Measurements from ENCODE around the gene RIT2.
"Not testable (repeated sequence)": the region's sequence is repeated elsewhere in the genome, so short reads cannot be mapped to it uniquely, and the experiment has no call there.

The RIT2 gene

DNA sequence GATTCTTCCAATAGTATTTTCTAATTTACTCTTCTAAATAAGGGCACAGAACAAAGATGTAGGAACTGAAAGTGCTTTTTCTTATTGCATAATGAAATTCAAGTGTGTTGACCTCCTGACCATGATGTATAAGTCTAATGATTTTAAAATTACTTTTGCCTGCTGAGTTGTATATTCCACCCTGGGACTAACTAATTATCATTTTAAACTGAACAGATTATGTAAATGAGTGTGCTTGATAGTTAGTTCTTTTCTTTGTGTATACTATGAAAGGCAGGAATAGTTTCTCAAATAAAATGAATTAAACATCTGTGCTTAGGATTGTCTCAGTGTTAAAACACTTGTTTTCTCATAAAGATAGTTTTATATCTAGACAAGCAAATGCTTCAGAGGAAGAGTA lies 284.5 kb downstream of the RIT2 start:
- DNase-seq (ENCODE audit: low read depth), result no peak

DNA sequence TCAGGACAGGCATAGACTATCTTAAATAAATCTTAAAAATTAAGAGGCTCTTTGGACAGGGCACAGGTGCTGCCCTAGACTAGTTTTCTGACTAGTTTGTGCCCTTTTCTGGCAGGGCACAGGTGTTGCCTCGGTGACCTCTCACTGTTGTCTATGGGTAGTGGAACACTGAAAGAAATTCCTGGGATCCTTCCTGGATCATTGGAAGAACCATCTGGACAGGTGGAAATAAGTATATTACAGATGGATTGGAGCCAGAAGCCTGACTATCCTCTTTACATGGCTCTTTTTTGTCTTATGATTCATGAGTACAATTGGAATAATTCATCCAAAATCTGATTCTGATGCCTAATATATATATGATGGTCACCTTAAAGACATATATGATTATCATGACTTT lies 286.6 kb downstream of the RIT2 start:
- no peak for DNase-seq (ENCODE audit: low read depth)

DNA sequence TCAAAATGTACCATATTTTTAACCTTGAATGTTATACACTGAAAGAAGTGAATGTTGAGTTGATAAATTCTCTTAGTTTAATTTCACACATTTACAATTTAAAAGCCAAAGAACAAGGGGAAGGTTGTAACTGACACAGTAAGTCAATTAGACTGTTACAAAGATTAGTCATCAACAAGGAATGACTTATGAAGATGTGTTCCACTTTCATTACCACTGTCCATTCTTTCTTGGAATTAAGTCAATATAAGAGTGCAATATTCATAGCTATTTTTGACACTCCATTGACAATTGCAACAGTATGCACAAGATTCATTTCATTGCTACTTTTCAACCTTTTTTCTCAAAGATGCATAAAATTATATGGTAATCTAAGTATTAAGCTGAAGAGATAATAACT lies 291.3 kb downstream of the RIT2 start:
- DNase-seq (ENCODE audit: low read depth), result no peak

DNA sequence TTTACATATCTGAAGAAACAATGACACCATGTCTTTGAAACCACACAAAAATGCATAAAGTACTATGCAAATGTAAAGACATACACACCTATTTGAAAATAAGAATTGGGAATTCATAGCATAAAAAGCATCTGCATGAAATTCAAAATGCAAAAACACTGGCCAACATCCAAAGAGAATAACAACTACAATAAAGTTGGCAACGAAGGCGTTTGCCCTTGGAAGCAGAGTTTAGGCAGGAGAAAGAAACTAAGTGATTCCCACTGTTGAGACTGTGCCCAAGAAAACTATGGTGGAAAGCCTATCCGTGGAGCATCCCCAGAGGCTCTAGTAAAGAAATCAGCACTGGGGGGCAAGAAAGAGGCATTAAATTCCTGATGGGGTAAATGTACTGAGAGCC lies 292.8 kb downstream of the RIT2 start:
- no peak for DNase-seq (ENCODE audit: low read depth)

DNA sequence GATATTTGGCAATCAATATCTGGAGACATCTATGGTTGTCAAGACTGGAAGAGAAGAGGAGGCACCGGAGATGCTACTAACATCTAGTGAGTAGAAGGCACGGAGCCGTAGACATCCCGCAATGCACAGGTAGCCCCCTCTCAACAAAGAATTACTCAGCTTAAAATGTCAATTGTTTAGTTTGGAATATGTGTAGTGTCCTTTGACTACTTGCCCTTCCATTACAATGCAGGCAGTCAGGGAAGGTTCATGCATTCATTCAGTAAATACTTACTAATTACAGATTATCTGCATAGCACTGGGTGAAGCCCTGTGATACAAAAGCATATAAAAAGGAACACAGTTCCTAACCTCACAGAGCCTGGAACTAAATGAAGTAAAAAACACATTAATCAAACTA lies 294.0 kb downstream of the RIT2 start:
- DNase-seq (ENCODE audit: low read depth), result no peak

DNA sequence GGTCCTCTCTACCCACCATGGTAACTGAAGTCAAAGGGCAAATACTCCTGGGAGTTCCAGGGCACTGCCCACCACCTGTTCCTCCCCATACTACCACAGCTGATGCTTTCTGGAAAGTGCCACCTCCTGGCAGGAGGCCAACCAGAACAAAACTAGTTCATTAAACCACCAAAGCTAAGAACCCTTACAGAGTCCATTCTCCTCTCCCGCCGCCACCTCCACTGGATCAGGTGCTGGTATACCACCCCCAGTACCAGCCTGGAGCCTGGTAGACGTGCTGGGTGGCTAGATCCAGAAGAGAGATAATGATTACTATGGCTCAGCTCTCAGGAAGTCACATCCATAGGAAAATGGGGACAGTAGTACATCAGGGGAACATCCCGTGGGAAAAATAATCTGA lies 300.9 kb downstream of the RIT2 start:
- DNase-seq (ENCODE audit: low read depth), result no peak

DNA sequence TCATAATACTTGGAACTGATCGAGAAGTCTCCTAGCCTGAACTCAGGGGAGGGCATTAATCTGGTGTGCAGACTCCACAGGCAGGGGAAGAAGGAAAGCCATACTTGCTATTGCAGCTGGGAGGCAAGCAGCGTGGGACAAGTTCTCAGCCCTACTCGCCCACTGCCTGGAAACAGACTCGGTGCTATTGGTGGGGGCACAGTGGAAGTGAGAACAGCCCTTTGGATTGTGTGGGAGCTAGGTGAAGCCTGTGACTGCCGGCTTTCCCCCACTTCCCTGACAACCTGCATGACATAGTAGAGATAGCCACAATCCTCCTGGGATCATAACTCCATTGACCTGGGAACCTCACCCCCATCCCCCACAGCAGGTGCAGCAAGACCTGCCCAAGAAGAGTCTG lies 301.3 kb downstream of the RIT2 start:
- DNase-seq (ENCODE audit: low read depth), result no peak

DNA sequence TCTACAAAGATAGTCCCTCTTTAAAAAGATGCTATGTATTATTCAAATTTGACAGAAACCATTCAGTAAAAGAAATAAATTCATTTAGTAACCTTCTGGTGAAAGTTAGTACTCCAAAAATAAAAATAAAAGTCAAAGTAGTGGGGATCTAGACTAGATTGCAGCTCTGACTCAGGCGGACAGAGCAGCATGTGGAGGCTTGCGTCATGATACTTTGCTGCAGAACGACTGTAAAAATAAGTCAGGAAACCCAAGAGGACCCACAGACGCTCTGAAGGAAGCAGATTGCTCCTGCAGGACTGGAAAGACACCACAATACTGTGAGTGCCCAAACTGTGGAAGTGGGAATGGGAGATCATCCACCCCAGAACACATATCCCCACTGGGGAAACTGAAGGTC lies 301.9 kb downstream of the RIT2 start:
- DNase-seq (ENCODE audit: low read depth), result no peak

DNA sequence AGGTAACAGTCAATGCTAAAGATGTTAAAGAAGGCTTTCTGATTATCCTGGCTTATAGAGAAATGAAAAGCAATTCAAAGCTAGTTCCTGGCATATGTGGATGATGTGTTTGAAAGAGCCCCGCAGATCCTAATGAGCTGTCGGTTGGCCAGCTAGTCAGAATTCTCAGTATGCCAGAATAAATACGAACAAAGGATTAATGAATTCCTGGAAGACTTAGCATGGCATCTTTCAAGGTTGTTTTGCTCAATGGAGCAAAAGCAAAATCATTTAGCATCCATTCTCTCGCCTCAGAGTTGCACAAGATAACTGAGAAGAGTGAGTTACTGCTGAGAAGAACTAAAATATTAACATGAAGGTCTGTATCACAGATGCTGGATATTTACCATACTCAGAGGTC lies 307.6 kb downstream of the RIT2 start:
- DNase-seq (ENCODE audit: low read depth), result no peak

DNA sequence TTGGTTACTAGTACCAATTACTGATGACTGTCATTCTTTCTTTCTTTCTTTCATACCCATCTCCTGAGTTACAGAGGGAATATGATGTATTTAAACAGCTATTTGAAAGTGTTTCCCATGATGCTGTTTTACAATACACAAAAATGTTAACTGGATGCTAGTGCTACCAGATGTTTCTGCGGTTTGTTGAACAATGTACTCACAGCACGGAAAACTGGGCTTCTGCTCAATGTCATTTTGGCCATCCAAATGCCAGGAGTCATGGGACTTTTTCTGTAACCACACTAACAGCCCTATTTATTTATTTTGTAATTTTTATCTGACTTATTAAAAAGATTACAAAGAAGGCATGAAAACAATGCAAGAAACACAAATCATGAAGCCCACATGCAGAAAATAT lies 313.8 kb downstream of the RIT2 start:
- no peak for DNase-seq (ENCODE audit: low read depth)

DNA sequence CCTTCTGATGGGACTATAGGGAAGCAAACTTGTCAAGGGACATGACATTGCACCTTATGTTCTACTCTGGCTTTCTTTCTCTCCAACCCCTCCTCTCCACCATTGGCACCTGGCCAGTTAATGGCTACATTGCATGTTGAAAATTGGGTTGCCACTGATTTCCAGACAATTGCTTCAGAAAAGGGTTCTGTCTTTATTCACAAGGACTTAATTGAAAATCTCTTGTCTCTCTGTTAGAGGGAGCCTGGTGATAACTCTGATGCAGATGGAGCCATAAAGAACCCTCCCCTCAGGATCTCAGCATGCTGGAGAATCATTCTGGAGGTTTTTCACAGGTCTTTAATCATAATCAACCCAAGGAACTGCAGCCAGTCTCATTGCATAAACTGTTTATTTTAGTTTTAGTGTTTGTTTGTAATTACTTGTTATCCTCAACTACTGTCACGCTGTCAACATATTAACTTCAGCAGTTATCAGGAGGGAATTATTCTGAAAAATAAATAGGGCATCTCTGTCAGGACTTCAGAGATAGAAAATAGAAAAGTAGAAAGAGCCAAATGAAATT lies 316.8 kb downstream of the RIT2 start:
- no peak for DNase-seq (ENCODE audit: low read depth)

DNA sequence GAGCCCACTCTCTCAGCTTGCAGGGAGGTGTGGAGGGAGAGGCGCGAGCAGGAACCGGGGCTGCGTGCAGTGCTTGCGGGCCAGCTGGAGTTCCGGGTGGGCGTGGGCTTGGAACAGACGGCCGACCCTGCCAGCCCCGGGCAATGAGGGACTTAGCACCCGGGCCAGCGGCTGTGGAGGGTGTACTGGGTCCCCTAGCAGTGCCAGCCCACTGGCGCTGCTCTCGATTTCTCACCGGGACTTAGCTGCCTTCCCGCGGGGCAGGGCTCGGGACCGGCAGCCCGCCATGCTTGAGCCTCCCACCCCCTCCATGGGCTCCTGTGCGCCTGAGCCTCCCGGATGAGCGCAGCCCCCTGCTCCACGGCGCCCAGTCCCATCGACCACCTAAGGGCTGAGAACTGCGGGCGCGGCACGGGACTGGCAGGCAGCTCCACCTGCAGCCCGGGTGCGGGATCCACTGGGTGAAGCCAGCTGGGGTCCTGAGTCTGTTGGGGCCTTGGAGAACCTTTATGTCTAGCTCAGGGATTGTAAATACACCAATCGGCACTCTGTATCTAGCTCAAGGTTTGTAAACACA lies 320.2 kb downstream of the RIT2 start:
- DNase-seq (ENCODE audit: low read depth), result not testable (repeated sequence)

DNA sequence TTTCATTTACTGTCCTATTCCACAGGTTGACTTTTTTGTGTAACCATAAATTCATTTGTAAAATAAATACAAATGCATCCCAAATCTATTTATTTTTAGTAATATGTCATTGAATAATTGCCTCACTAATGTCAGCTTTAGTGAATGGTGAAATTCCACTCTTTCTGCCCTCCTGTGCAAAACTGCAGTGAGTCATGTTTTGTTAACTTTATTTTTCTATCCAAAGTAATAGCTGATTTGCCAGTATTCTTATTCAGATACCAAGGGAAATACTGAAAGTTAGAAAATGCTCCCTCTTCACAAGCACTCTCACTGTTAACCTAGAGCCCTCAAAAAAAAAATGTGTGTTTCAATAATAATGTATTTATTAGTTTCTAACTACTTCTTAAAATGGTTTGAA lies 322.8 kb downstream of the RIT2 start:
- no peak for DNase-seq (ENCODE audit: low read depth)

DNA sequence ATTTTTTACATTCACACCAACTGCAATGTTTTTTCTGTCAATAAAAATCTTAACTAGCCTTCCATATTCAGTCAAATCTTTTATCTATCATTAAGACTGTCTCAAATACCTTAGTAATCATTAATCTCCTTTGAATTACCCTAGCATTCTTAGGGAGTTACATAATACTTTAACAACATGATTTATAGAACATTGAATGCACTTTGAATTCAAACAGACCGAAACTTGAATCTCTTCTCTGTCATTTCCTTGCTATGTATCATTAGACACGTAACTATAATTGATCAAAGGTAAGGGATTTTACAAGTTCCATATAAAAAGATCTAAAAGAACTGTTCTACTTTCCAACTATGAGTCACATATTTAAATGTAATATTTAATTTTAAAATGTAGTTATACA lies 330.9 kb downstream of the RIT2 start:
- no peak for DNase-seq (ENCODE audit: low read depth)

DNA sequence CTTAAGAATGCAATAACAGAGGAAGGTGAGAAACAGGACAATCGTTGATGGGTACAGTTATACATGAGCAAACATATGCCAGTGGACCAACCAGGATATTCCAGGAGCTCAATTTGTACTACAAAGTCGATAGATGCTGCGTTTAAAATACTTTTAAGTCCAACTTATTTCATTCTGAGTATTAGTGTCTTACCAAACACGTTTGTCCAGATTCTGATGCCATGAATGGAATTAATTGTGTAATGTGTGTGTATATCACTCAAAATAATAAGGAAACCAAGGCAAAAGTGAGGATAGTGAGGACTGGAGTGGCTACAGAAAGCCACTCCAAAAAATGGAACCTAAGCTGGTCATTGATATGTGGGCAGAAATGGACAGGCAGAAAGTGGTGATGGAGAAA lies 332.6 kb downstream of the RIT2 start:
- DNase-seq (ENCODE audit: low read depth), result no peak

DNA sequence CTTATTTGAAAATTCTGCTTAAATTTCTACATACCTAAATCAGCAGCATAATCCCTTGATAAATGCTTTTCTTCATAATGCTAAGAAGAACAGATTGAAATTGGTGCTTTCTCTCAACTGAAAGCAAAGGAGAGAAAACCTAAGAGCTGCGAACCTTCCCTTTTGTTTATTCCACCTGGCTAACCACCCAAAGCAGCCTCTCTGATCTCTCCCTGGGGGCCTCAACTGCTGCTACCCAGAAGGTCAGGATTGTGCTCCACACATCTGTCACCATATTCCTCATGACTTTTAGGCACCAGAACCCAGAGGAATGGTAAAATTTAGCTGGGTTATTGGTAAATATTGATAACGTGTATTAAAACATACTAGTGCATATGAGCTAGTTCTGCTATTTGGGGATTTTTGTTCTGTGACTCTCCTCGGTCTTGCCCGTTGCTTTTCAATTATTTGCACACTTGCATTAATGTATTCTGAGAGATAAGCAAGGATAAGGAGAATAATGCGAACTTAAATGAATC lies 334.1 kb downstream of the RIT2 start:
- DNase-seq (ENCODE audit: low read depth), result no peak

DNA sequence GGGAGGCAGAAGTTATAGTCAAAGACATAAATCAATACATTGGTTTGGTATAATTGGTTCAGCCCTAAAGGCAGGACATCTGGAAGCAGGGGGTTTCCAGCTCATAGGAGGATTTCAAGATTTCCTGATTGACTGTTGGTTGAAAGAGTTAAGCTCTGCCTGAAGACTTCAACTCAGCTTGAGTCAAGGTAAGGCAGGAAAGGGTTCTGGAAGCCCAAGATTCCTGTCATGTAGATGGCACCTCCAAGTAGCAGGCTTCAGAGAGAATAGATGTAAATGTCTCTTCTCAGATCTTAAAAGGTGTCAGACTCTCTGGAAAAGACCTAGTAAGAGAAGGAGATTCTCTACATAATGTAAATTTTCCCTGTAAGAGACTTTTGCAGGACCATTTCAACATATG lies 335.3 kb downstream of the RIT2 start:
- DNase-seq (ENCODE audit: low read depth), result no peak

DNA sequence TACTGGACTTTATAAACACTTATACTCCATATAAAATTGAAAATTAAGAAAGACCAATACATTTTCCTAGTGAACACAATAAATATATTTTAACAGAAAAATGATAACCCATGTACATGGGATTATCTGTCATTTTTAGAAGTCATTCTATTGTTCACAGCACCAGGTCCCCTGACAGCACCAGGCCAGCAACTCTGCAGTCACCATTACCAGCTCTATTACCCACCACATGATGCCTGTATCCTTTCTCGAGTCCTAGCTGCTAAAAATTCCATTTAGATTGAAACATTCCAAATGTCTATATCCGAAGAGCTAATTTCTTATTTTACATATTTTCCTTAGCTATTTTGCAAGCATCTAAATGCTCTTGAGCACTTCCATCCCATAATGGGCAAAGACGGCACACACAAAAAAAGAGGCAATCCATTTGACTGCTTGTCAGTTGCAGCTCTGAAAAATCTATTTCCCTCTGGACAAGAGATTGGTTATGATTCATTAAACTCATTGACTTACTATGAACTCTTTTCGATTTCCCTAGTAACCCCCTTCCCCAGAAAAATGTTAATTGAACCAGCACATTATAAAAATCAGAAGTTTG lies 336.9 kb downstream of the RIT2 start:
- no peak for DNase-seq (ENCODE audit: low read depth)

DNA sequence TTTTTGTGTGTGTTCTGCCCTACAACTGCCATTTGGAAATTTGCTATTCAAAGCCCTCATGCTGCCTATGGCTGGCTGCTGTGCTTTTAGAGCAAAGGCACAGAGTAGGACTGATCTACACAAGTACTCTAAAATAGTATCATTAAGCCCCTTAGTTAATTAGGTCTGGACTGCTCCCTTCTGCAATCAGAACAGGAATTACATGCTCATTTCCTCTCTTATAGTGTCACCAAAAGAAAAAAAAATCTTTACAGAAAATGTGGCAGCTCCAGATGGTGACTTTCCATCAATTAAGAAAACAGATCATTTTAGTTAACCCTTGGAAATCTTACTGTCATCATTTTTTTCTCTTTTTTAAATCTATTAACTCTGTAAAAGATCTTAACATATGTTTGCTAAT lies 337.5 kb downstream of the RIT2 start:
- no peak for DNase-seq (ENCODE audit: low read depth)

DNA sequence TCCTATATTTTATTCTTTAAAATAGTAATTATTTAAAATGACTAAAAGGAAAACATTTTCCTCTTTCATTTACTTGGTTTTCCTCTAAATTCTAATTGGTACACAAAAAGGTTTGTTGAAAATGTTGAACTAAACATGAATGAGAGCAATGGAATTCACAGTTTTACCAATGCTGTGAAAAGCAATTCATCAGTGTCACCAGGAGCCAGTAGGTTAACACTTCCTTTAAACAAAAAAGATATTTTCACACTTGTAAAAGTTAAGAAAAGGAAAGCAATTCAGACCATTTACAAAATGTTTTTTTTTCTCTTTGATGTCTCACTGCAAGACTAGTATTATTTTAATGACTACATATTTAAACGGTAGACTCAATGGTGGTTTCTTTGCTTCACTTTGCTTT lies 341.6 kb downstream of the RIT2 start:
- no peak for DNase-seq (ENCODE audit: low read depth)

DNA sequence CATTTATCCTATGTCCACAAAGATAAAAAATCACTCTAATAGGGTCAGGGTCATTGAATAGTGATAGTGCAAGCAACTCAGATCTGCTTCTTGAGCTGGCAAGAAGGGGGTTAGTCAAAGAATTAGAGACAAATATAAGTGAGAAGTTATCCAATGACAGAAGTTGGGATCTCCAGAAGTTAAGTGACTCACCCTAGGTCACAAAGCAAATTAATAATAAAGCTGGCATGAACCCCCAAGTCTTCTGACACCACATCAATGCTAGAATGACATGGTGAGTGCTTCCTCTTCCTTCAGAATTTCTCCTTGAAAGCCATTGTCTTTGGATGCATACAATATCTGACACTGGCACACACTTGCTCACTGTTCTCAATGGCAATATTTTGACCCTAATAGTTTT lies 343.5 kb downstream of the RIT2 start:
- no peak for DNase-seq (ENCODE audit: low read depth)

DNA sequence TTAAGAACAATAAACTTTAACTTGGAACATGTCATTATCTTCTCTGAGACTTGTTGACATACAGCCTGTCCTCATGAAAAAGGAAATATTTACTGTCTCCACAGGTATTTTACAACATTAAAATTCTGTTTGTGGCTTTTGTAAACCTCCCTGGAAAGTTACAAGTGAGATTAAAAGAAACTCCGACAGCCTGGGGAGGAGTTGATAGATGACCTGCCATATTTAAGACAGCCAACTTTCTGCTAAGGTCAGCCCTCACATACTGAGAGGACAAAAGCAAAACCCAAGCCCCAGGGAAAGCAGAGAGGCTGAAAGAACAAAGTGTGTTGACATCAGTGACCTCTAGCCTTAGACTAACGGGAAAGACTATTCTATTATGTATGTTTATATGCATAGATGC lies 350.2 kb downstream of the RIT2 start:
- DNase-seq (ENCODE audit: low read depth), result no peak

DNA sequence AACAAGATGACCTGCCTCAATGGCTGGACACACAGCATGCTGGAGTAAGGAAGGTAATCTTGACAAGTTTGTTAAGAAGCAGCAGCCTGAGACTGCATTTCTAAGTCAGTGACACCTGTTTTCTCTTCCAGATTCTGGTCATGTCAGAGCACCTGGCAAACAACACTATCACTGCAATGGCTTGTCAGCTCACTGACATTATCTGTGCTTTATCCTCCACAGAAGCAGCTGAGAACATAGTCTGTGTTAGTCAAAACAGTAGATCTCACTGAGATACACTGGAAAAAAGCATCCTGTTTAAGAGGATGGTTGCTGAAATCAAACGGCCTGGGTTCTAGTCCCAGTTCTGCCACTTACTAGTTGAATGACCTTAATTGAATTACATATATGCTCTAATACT lies 355.2 kb downstream of the RIT2 start:
- DNase-seq (ENCODE audit: low read depth), result no peak

DNA sequence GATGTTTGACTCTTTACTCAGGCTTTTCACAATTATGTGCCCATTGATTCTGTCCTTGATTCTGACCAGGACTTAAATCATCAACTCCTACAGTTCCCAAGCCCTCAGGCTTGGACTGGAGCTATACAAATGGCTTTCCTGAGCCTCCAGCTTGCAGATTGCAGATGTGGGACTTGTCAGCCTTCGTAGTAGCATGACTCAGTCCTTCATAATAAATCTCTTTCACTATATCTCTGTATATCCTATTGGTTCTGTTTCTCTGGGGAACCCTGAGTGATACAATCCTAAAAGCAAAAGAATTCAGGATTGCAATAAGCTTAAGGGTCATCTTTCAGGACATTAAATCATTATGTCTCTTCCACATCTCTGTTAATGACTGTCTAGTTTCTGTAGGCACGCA lies 356.6 kb downstream of the RIT2 start:
- no peak for DNase-seq (ENCODE audit: low read depth)
